KMS-11 (cell line): Measurements from ENCODE around the gene FREM3.

Experiments used
- H2AFZ ChIP-seq: fragments of 200-600 bp; sonication (generic); 2 replicates; pipeline ENCODE4 v1.6.1; 2016; ENCODE audit warnings: antibody characterized with exemption, mixed run types, low read depth
- H3K27ac ChIP-seq: fragments of 200-600 bp; sonication (generic); 2 replicates; pipeline ENCODE4 v1.6.1; 2016; ENCODE audit warnings: mild to moderate bottlenecking, mixed run types
- H3K27me3 ChIP-seq: fragments of 200-600 bp; sonication (generic); 2 replicates; pipeline ENCODE4 v1.6.1; 2017; ENCODE audit warnings: mild to moderate bottlenecking, low read depth, mixed run types, moderate library complexity; ENCODE audit not compliant: insufficient read depth
- H3K36me3 ChIP-seq: fragments of 200-600 bp; sonication (generic); 2 replicates; pipeline ENCODE4 v1.6.1; 2017; ENCODE audit warnings: mild to moderate bottlenecking, mixed run types; ENCODE audit not compliant: insufficient read depth
- H3K4me1 ChIP-seq: fragments of 200-600 bp; sonication (generic); 2 replicates; pipeline ENCODE4 v1.6.1; 2016; ENCODE audit warnings: mild to moderate bottlenecking, low read depth, mixed run types; ENCODE audit not compliant: poor library complexity, severe bottlenecking
- H3K4me2 ChIP-seq: fragments of 200-600 bp; sonication (generic); 2 replicates; pipeline ENCODE4 v1.7.0; 2016; ENCODE audit warnings: mild to moderate bottlenecking, mixed run types
- H3K4me3 ChIP-seq: fragments of 200-600 bp; sonication (generic); IDR thresholded peaks from 2 replicates; pipeline ENCODE4 v1.6.1; 2017; ENCODE audit warnings: low read depth, low read length, mixed read lengths; ENCODE audit not compliant: insufficient read depth
- H3K79me2 ChIP-seq: fragments of 200-600 bp; sonication (generic); 2 replicates; pipeline ENCODE4 v1.6.1; 2016; ENCODE audit warnings: low read depth, mixed run types; ENCODE audit not compliant: insufficient read depth
- H3K9ac ChIP-seq: fragments of 200-600 bp; sonication (generic); 2 replicates; pipeline ENCODE4 v1.6.1; 2016; ENCODE audit warnings: mild to moderate bottlenecking, mixed run types
- H4K20me1 ChIP-seq: fragments of 200-600 bp; sonication (generic); 2 replicates; pipeline ENCODE4 v1.6.1; 2016; ENCODE audit warnings: mild to moderate bottlenecking, mixed run types; ENCODE audit not compliant: insufficient read depth
- TF ChIP-seq, protein P1 (sequence below): fragments of 200-600 bp; sonication (generic); conservative IDR thresholded peaks from 2 replicates; pipeline ENCODE4 v1.6.1; 2017; ENCODE audit warnings: low read depth, mild to moderate bottlenecking, antibody characterized with exemption, low read length, moderate library complexity, mixed read lengths

The FREM3 gene

DNA sequence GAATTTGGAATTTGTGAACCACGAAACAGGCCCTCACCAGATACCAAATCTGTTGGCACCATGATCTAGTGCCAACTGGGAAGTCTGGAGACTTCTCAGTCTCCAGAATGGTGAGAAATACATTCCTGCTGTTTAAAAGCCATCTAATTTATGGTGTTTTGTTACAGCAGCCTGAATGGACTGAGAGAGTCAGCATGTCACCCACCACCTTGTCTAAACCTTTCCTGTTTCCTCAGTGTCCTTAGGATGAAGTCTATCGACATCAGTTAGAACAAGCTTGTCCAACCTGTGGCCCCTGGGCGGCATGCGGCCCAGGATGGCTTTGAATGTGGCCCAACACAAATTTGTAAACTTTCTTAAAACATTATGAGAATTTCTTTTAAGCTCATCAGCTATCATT, 42.1 kb downstream of the FREM3 start:
- Histone ChIP-seq H3K27ac (no peak overlapping the region), H4K20me1 (no peaks in the 10 kb centered on the region), H3K79me2 (no peaks in the 10 kb centered on the region), H3K4me1 (no peaks in the 10 kb centered on the region), H3K36me3 (no peaks in the 10 kb centered on the region), H3K9ac (no peak overlapping the region), H3K4me3 (no peak overlapping the region), H3K4me2 (no peak overlapping the region), H3K27me3 (no peaks in the 10 kb centered on the region), H2AFZ (no peak overlapping the region)
- TF ChIP-seq, protein P1, sequence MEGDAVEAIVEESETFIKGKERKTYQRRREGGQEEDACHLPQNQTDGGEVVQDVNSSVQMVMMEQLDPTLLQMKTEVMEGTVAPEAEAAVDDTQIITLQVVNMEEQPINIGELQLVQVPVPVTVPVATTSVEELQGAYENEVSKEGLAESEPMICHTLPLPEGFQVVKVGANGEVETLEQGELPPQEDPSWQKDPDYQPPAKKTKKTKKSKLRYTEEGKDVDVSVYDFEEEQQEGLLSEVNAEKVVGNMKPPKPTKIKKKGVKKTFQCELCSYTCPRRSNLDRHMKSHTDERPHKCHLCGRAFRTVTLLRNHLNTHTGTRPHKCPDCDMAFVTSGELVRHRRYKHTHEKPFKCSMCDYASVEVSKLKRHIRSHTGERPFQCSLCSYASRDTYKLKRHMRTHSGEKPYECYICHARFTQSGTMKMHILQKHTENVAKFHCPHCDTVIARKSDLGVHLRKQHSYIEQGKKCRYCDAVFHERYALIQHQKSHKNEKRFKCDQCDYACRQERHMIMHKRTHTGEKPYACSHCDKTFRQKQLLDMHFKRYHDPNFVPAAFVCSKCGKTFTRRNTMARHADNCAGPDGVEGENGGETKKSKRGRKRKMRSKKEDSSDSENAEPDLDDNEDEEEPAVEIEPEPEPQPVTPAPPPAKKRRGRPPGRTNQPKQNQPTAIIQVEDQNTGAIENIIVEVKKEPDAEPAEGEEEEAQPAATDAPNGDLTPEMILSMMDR: no peak

DNA sequence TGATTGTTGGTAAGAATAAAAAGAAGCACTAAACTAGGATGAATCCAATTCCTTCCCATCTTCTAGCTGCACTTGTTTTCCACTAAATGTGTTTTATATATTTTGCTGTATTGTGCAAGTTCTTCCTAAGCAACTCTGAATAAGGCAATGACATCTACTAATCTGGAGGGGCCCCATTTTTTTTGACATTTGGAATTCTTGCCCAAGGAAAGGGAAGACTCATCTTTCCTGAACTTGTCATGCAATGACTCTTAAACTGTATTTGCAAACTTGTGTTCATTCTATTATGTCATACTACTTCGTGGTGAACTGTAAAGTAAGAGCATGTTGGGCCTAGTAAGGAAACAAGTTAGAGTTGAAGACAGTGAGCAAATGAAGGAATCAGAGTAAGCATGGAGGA, 45.9 kb downstream of the FREM3 start:
- no peaks in the 10 kb centered on the region for H3K36me3 ChIP-seq
- no peak overlapping the region for H3K4me2 ChIP-seq
- no peaks in the 10 kb centered on the region for H3K79me2 ChIP-seq
- no peak overlapping the region for H3K4me3 ChIP-seq
- H3K4me1 ChIP-seq: no peaks in the 10 kb centered on the region
- no peak overlapping the region for H3K27ac ChIP-seq
- TF ChIP-seq, protein P1: no peak
- H3K9ac ChIP-seq: no peak overlapping the region
- no peaks in the 10 kb centered on the region for H3K27me3 ChIP-seq
- no peak overlapping the region for H2AFZ ChIP-seq
- H4K20me1 ChIP-seq: no peaks in the 10 kb centered on the region

DNA sequence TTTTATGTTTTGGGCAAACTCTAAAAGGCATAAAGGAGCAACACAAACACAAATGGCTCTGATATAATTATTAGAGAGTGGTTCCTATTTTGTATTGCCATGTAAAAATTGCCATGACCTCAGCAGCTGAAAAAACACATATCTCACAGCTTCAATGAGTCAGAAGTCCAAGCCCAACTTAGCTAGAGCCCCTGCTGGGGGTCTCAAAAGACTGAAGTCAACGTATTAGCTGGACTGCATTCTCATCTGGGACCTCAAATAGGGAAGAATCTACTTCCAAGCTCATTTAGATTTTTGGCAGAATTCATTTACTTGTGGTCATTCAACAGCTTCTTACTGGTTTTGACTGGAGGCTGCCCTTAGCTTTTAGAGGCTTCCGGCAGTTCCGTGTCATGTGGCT, 47.4 kb downstream of the FREM3 start:
- Histone ChIP-seq H3K36me3 (no peaks in the 10 kb centered on the region), H3K79me2 (no peaks in the 10 kb centered on the region), H3K4me3 (no peak overlapping the region), H2AFZ (no peak overlapping the region), H4K20me1 (no peaks in the 10 kb centered on the region), H3K9ac (no peak overlapping the region), H3K27ac (no peak overlapping the region), H3K4me2 (no peak overlapping the region), H3K27me3 (no peaks in the 10 kb centered on the region), H3K4me1 (no peaks in the 10 kb centered on the region)
- TF ChIP-seq, protein P1: no peak

DNA sequence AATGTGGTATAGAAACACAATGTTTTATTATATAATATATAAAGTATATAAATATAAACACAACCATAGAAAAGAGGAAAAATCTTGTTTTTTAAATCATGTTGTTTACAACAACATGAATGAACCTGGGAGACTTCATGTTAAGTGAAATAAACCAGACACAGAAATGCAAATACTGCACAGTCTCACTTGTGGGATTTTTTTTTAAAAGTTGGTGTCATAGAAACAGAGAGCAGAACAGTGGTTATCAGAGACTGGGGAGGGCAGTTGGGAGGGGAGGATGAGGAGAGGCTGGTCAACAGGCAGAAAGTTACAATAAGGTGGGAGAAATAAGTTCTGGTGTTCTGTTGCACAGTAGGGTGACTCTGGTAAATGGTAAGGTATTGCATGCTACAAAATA, 57.1 kb downstream of the FREM3 start:
- H3K27me3 ChIP-seq: no peaks in the 10 kb centered on the region
- no peaks in the 10 kb centered on the region for H3K4me1 ChIP-seq
- no peaks in the 10 kb centered on the region for H3K79me2 ChIP-seq
- no peaks in the 10 kb centered on the region for H3K36me3 ChIP-seq
- H3K4me2 ChIP-seq: no peak overlapping the region
- no peak overlapping the region for H3K9ac ChIP-seq
- TF ChIP-seq, protein P1: no peak
- no peak overlapping the region for H2AFZ ChIP-seq
- H3K27ac ChIP-seq: no peak overlapping the region
- no peaks in the 10 kb centered on the region for H4K20me1 ChIP-seq
- H3K4me3 ChIP-seq: no peak overlapping the region

DNA sequence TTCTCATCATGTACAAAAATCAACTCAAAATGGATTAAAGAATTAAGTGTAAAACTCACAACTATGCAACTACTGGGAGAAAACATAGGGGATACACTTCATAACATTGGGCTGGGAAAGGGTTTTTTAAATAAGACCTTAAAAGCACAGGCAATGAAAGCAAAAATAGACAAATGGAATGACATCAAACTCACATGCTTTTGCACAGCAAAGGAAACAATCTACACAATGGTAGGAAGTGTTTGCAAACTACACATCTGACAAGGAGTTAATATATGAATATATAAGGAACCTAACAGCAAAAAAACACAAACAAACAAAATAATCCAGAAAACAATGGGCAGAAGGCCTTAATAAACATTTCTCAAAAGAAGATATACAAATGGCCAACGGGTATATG, 57.9 kb downstream of the FREM3 start:
- no peaks in the 10 kb centered on the region for H3K79me2 ChIP-seq
- TF ChIP-seq, protein P1: no peak
- no peak overlapping the region for H2AFZ ChIP-seq
- no peak overlapping the region for H3K4me2 ChIP-seq
- no peaks in the 10 kb centered on the region for H3K27me3 ChIP-seq
- no peak overlapping the region for H3K9ac ChIP-seq
- H4K20me1 ChIP-seq: no peaks in the 10 kb centered on the region
- no peaks in the 10 kb centered on the region for H3K36me3 ChIP-seq
- H3K4me3 ChIP-seq: no peak overlapping the region
- no peaks in the 10 kb centered on the region for H3K4me1 ChIP-seq
- no peak overlapping the region for H3K27ac ChIP-seq
